Subcutaneous adipose tissue (tissue), 4 donors: Measurements from ENCODE around the gene TCF12. TPM values are rescaled to one million over a fixed set of nuclear protein-coding genes. Genes with fewer than 3 reads are reported as not detected.

Source experiments
- CTCF ChIP-seq: fragments of 450-650 bp; IDR thresholded peaks from one replicate; pipeline ENCODE4 v1.5.1; 2016; ENCODE audit warnings: low read depth, mild to moderate bottlenecking, control low read depth, antibody characterized with exemption, moderate library complexity
- total RNA-seq, 4 donors: library from RNA; depleted of rRNA; stranded (reverse); fragments of >200 nt; gene quantifications; one replicate each; pipeline ENCODE4 v1.1.0, GENCODE V29; 2016

Gene TCF12
- total RNA-seq, 4 donors from 2014 or later: 138 to 171 (median 166) TPM

- TF ChIP-seq CTCF: no peak
These were observed 360.0 kb downstream of the TCF12 start for GRCh38 chr15:57278439-57278838.

- TF ChIP-seq CTCF: no peak
These were observed 362.0 kb downstream of the TCF12 start for GRCh38 chr15:57280464-57280863.

- no peak for TF ChIP-seq CTCF
These were observed 362.9 kb downstream of the TCF12 start for GRCh38 chr15:57281321-57281720.

- no peak for TF ChIP-seq CTCF
These were observed 364.2 kb downstream of the TCF12 start for GRCh38 chr15:57282686-57283085.

- no peak for TF ChIP-seq CTCF
These were observed 365.5 kb downstream of the TCF12 start for GRCh38 chr15:57283774-57284503.

- TF ChIP-seq CTCF: no peak
These were observed 366.1 kb downstream of the TCF12 start for GRCh38 chr15:57284535-57284934.

GRCh38 chr15:57285386-57285785 lies 366.9 kb downstream of the TCF12 start:
- TF ChIP-seq CTCF: no peak
